Stimulated activated naive CD8-positive, alpha-beta T cell treated with anti-CD3 and anti-CD28 coated beads, Interleukin-15, amount 100 ng/mL, for 72 hours (primary cell): ENCODE measurements around the gene SEMA3C.

Experiments used
- ATAC-seq: fragments of 150-1000 bp; cut with Tn5 transposase; 2 replicates; pipeline ENCODE4 v1.10.0; 2021; ENCODE audit warnings: mild to moderate bottlenecking, moderate library complexity
- DNase-seq, 2 donors: peaks; one replicate each; pipeline ENCODE4 v3.0.0; 2021 to 2022
- H3K27ac Mint-ChIP-seq, 2 donors: one replicate each; pipeline ENCODE4 v1.8.0; 2022; ENCODE audit warnings: mild to moderate bottlenecking in 2 of 2, mixed read lengths in 2 of 2, moderate library complexity in 2 of 2
- H3K27me3 Mint-ChIP-seq: one replicate; pipeline ENCODE4 v1.8.0; 2022; ENCODE audit warnings: mixed read lengths
- H3K4me1 Mint-ChIP-seq: one replicate; pipeline ENCODE4 v1.8.0; 2022; ENCODE audit warnings: mild to moderate bottlenecking, mixed read lengths
- H3K4me3 Mint-ChIP-seq, 2 donors: one replicate each; pipeline ENCODE4 v1.8.0; 2022; ENCODE audit warnings: mild to moderate bottlenecking in 2 of 2, mixed read lengths in 2 of 2, moderate library complexity in 1 of 2
- H3K9me3 Mint-ChIP-seq, 2 donors: one replicate each; pipeline ENCODE4 v1.8.0; 2022; ENCODE audit warnings: mixed read lengths in 2 of 2

The SEMA3C gene

GRCh38 chr7:80719261-80719660, 199.6 kb downstream of the SEMA3C start:
- Mint-ChIP-seq H3K27me3 (no peaks in the 10 kb centered on the region), H3K4me3 (no peak overlapping the region), H3K9me3 (no peaks in the 10 kb centered on the region), H3K27ac (no peak overlapping the region), H3K4me1 (no peaks in the 10 kb centered on the region)
- ATAC-seq (no peak), DNase-seq (no peak)

GRCh38 chr7:80711531-80711930, 207.3 kb downstream of the SEMA3C start:
- Mint-ChIP-seq H3K9me3 (peaks cover 0 to 5% of the 10 kb centered on the region in 2 donors), H3K27me3 (no peaks in the 10 kb centered on the region), H3K4me1 (no peaks in the 10 kb centered on the region), H3K4me3 (no peak overlapping the region), H3K27ac (no peak overlapping the region)
- ATAC-seq = no peak
- DNase-seq = no peak

- H3K27me3 Mint-ChIP-seq = no peaks in the 10 kb centered on the region
- H3K4me3 Mint-ChIP-seq = no peak overlapping the region
- no peak for DNase-seq
- peaks cover 0 to 4% of the 10 kb centered on the region in 2 donors for H3K9me3 Mint-ChIP-seq
- no peak for ATAC-seq
- no peaks in the 10 kb centered on the region for H3K4me1 Mint-ChIP-seq
- H3K27ac Mint-ChIP-seq = no peak overlapping the region
Observed at GRCh38 chr7:80708123-80708522, 210.7 kb downstream of the SEMA3C start.

- DNase-seq (no peak), ATAC-seq (no peak)
- Mint-ChIP-seq H3K4me1 (no peaks in the 10 kb centered on the region), H3K4me3 (no peak overlapping the region), H3K9me3 (no peaks in the 10 kb centered on the region), H3K27ac (peak overlapping the region in 1 of 2 donors; percentile 8), H3K27me3 (no peaks in the 10 kb centered on the region)
Observed at GRCh38 chr7:80707318-80707717, 211.5 kb downstream of the SEMA3C start.

- H3K27me3 Mint-ChIP-seq = no peaks in the 10 kb centered on the region
Observed at GRCh38 chr7:80705130-80705781, 213.6 kb downstream of the SEMA3C start.

GRCh38 chr7:80703272-80703671, 215.6 kb downstream of the SEMA3C start:
- DNase-seq = no peak
- H3K27ac Mint-ChIP-seq = no peak overlapping the region
- ATAC-seq = no peak
- no peaks in the 10 kb centered on the region for H3K9me3 Mint-ChIP-seq
- no peaks in the 10 kb centered on the region for H3K27me3 Mint-ChIP-seq
- no peaks in the 10 kb centered on the region for H3K4me1 Mint-ChIP-seq
- no peak overlapping the region for H3K4me3 Mint-ChIP-seq

More at GRCh38 chr7:80705130-80705781, 213.6 kb downstream of the SEMA3C start:
- Mint-ChIP-seq H3K27ac (peak overlapping the region in 1 of 2 donors; percentile 77), H3K4me3 (no peak overlapping the region), H3K9me3 (no peaks in the 10 kb centered on the region), H3K4me1 (no peaks in the 10 kb centered on the region)
- ATAC-seq = no peak
- no peak for DNase-seq

- no peaks in the 10 kb centered on the region for H3K9me3 Mint-ChIP-seq
- H3K27ac Mint-ChIP-seq = no peak overlapping the region
- no peak for ATAC-seq
- H3K27me3 Mint-ChIP-seq = no peaks in the 10 kb centered on the region
- H3K4me1 Mint-ChIP-seq = no peaks in the 10 kb centered on the region
- DNase-seq = no peak
- H3K4me3 Mint-ChIP-seq = no peak overlapping the region
Observed at GRCh38 chr7:80699721-80700256, 219.1 kb downstream of the SEMA3C start.

- Mint-ChIP-seq H3K4me3 (no peak overlapping the region), H3K27me3 (no peaks in the 10 kb centered on the region), H3K4me1 (no peaks in the 10 kb centered on the region), H3K9me3 (peaks cover 0 to 2% of the 10 kb centered on the region in 2 donors), H3K27ac (no peak overlapping the region)
- ATAC-seq = no peak
- DNase-seq = no peak
Observed at GRCh38 chr7:80699045-80699638, 219.7 kb downstream of the SEMA3C start.
